ENCODE data around the gene TMEM134.
"Not testable (repeated sequence)": the region's sequence is repeated elsewhere in the genome, so short reads cannot be mapped to it uniquely, and the experiment has no call there.

TMEM134 gene

DNA sequence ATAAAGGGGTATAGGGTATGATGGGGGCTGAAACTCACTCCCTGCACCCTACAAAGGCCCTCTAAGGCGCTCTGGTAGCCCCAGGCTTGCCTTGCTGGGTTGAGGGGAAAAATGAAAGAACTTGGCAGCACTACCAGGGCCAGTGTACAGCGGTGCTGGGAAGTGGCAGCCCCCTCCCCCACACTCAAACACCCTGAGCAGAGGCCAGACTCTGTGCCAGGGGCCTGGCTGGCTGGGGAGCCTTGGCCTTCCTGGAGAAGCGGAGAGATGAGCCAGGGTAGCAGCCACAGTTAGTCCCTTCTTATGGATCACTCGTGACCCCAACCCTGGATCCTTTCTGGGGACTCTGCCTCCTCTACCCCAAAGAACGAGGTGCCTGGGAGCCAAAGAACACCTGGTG, 2.7 kb downstream of the TMEM134 start:
- TF ChIP-seq, protein P1, sequence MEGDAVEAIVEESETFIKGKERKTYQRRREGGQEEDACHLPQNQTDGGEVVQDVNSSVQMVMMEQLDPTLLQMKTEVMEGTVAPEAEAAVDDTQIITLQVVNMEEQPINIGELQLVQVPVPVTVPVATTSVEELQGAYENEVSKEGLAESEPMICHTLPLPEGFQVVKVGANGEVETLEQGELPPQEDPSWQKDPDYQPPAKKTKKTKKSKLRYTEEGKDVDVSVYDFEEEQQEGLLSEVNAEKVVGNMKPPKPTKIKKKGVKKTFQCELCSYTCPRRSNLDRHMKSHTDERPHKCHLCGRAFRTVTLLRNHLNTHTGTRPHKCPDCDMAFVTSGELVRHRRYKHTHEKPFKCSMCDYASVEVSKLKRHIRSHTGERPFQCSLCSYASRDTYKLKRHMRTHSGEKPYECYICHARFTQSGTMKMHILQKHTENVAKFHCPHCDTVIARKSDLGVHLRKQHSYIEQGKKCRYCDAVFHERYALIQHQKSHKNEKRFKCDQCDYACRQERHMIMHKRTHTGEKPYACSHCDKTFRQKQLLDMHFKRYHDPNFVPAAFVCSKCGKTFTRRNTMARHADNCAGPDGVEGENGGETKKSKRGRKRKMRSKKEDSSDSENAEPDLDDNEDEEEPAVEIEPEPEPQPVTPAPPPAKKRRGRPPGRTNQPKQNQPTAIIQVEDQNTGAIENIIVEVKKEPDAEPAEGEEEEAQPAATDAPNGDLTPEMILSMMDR (IDR thresholded peaks at IDR 0.05; ENCODE audit: low read depth, low read length, poor library complexity, severe bottlenecking), result no peak
- no peak for TF ChIP-seq EZH2phosphoT487 (IDR thresholded peaks at IDR 0.05; ENCODE audit: borderline replicate concordance, low read length)
- peaks cover 66% of the 10 kb centered on the region for H3K4me1 ChIP-seq (ENCODE audit: control insufficient read depth, low read length)

DNA sequence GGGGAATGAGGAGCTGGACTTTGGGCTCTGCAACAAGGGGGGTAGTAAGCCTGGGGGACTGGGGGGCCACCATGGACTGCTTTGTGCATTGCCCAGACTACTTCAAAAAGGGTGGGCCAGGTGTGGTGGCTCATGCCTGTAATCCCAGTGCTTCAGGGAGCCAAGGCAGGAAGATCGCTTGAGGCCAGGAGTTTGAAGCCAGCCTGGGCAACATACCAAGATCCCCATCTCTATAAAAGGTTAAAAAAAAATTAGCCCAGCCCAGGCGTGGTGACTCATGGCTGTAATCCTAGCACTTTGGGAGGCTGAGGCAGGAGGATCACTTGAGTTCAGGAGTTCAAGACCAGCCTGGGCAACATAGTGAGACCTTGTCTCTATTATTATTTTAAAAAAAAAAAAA, 3.5 kb downstream of the TMEM134 start:
- H3K9me2 ChIP-seq (replicated peaks; ENCODE audit: control insufficient read depth, low read length); H3K27me3 ChIP-seq (ENCODE audit: control insufficient read depth, low read length); H4K20me1 ChIP-seq (ENCODE audit: control insufficient read depth, insufficient read depth, low read depth, low read length); H3K9me3 ChIP-seq (ENCODE audit: control insufficient read depth, insufficient read depth, low read length): not testable (repeated sequence)
- Histone ChIP-seq H3K4me2 (ENCODE audit: low read length) (peak overlapping the region; percentile 96), H3K36me3 (ENCODE audit: control insufficient read depth, low read length) (peaks cover 21% of the 10 kb centered on the region), H3K27ac (ENCODE audit: low read depth, low read length) (peak overlapping the region; percentile 65), H3K79me2 (ENCODE audit: control insufficient read depth, low read length) (peaks cover 28% of the 10 kb centered on the region), H3F3A (ENCODE audit: control insufficient read depth, insufficient read depth) (peaks cover 13% of the 10 kb centered on the region), H3K4me1 (ENCODE audit: control insufficient read depth, low read length) (peaks cover 69% of the 10 kb centered on the region), H3K4me3 (ENCODE audit: low read length) (peak overlapping the region; percentile 81)

More for the DNA sequence above, 2.7 kb downstream of the TMEM134 start:
- no peaks in the 10 kb centered on the region for H3K9me2 ChIP-seq (replicated peaks; ENCODE audit: control insufficient read depth, low read length)
- H4K20me1 ChIP-seq (ENCODE audit: control insufficient read depth, insufficient read depth, low read depth, low read length), result no peaks in the 10 kb centered on the region
- peaks cover 28% of the 10 kb centered on the region for H3K79me2 ChIP-seq (ENCODE audit: control insufficient read depth, low read length)
- peaks cover 7% of the 10 kb centered on the region for H3F3A ChIP-seq (ENCODE audit: control insufficient read depth, insufficient read depth)
- no peak overlapping the region for H3K4me3 ChIP-seq (ENCODE audit: low read length)
- H3K9me3 ChIP-seq (ENCODE audit: control insufficient read depth, insufficient read depth, low read length), result no peaks in the 10 kb centered on the region
- peak overlapping the region; percentile 95 for H3K4me2 ChIP-seq (ENCODE audit: low read length)
- no peaks in the 10 kb centered on the region for H3K27me3 ChIP-seq (ENCODE audit: control insufficient read depth, low read length)
- H3K36me3 ChIP-seq (ENCODE audit: control insufficient read depth, low read length), result peaks cover 21% of the 10 kb centered on the region
- H3K27ac ChIP-seq (ENCODE audit: low read depth, low read length), result peak overlapping the region; percentile 35

DNA sequence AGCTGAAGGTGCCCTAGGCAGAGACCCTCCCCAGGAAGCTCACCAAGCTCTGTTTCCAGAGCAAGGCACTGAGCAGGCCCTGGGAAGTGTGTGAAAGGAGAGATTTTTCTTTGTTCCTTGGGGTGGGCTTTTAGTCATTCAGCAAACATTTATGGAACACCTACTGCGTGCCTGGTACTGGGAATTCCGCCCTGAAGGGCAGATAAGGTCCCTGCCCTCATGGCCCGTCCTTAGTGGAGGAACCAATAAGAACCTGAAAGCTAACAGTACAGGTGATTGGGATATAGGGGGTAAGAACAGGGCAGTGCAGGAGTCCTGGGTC, 3.9 kb downstream of the TMEM134 start:
- TF ChIP-seq, protein P1 (IDR thresholded peaks at IDR 0.05; ENCODE audit: low read depth, low read length, poor library complexity, severe bottlenecking), result no peak
- TF ChIP-seq EZH2phosphoT487 (IDR thresholded peaks at IDR 0.05; ENCODE audit: borderline replicate concordance, low read length), result no peak
- Histone ChIP-seq H3K4me3 (ENCODE audit: low read length) (peak overlapping the region; percentile 81), H3K9me2 (replicated peaks; ENCODE audit: control insufficient read depth, low read length) (no peaks in the 10 kb centered on the region), H3K9me3 (ENCODE audit: control insufficient read depth, insufficient read depth, low read length) (no peaks in the 10 kb centered on the region), H3F3A (ENCODE audit: control insufficient read depth, insufficient read depth) (peaks cover 17% of the 10 kb centered on the region), H3K4me1 (ENCODE audit: control insufficient read depth, low read length) (peaks cover 69% of the 10 kb centered on the region), H3K4me2 (ENCODE audit: low read length) (peak overlapping the region; percentile 96), H3K36me3 (ENCODE audit: control insufficient read depth, low read length) (peaks cover 21% of the 10 kb centered on the region), H3K27ac (ENCODE audit: low read depth, low read length) (peak overlapping the region; percentile 65), H3K79me2 (ENCODE audit: control insufficient read depth, low read length) (peaks cover 28% of the 10 kb centered on the region), H3K27me3 (ENCODE audit: control insufficient read depth, low read length) (no peaks in the 10 kb centered on the region), H4K20me1 (ENCODE audit: control insufficient read depth, insufficient read depth, low read depth, low read length) (no peaks in the 10 kb centered on the region)

DNA sequence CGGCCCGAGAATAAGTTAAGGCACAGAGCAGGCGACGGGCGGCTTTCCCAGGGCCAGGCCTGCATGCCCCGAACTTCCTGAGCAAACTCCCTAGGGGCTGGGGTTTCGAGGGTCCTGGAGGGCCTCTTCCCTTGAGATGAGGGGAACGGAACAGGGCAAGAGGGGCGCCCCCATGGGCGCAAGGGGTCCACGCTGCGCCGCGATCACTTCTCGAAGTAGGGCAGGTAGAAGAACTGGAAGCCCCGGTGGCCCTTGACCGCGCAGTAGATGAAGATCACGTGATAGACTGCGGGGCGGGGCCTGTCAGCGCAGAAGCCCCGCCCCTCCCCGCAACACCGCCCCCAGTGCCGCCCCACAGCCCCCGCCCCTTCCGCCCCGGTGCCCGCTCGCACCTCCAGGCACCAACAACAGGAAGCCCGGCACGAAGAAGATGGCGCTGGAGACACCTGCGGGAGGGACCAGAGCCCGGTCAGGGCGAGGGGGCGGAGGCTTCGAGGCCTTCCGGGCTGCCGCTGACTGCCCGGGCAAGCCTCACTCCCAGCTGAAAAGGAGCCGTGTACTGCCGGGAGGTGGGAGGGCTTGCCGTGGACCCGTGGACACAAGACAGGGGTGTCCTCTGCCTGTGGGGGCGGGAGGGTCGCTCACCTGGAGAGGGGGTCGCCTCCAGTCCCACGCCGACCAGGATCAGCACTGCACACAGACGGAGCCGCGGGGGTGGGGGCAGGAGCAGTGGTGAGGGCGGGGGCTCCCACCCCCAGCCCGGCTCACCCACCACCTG, 4.5 kb downstream of the TMEM134 start:
- Histone ChIP-seq H3K4me3 (ENCODE audit: low read length) (peak overlapping the region; percentile 81), H3K4me1 (ENCODE audit: control insufficient read depth, low read length) (peaks cover 70% of the 10 kb centered on the region), H3F3A (ENCODE audit: control insufficient read depth, insufficient read depth) (peaks cover 22% of the 10 kb centered on the region), H3K36me3 (ENCODE audit: control insufficient read depth, low read length) (peaks cover 21% of the 10 kb centered on the region), H3K27ac (ENCODE audit: low read depth, low read length) (peak overlapping the region; percentile 65), H3K79me2 (ENCODE audit: control insufficient read depth, low read length) (peaks cover 28% of the 10 kb centered on the region), H4K20me1 (ENCODE audit: control insufficient read depth, insufficient read depth, low read depth, low read length) (no peaks in the 10 kb centered on the region), H3K4me2 (ENCODE audit: low read length) (peak overlapping the region; percentile 96), H3K9me2 (replicated peaks; ENCODE audit: control insufficient read depth, low read length) (no peaks in the 10 kb centered on the region), H3K9me3 (ENCODE audit: control insufficient read depth, insufficient read depth, low read length) (no peaks in the 10 kb centered on the region), H3K27me3 (ENCODE audit: control insufficient read depth, low read length) (no peaks in the 10 kb centered on the region)
- TF ChIP-seq, protein P1 (IDR thresholded peaks at IDR 0.05; ENCODE audit: low read depth, low read length, poor library complexity, severe bottlenecking), result no peak
- no peak for TF ChIP-seq EZH2phosphoT487 (IDR thresholded peaks at IDR 0.05; ENCODE audit: borderline replicate concordance, low read length)
